COLO668 (cell line): ENCODE results near the gene SCG3.

Source experiments
- DNase-seq: peaks from one replicate; lab custom pipeline; 2025; ENCODE audit not compliant: unreplicated experiment; lab: John Stamatoyannopoulos, UW

Gene SCG3

GRCh38 chr15:51756482-51756881, 75.2 kb downstream of the SCG3 start:
- DNase-seq: no peak

- no peak for DNase-seq
Measured at GRCh38 chr15:51757450-51757849, 76.1 kb downstream of the SCG3 start.

- no peak for DNase-seq
Measured at GRCh38 chr15:51758645-51759044, 77.3 kb downstream of the SCG3 start.

GRCh38 chr15:51759557-51760070, 78.3 kb downstream of the SCG3 start:
- no peak for DNase-seq

GRCh38 chr15:51760805-51761204, 79.5 kb downstream of the SCG3 start:
- no peak for DNase-seq

- no peak for DNase-seq
Measured at GRCh38 chr15:51765751-51766150, 84.4 kb downstream of the SCG3 start.

- no peak for DNase-seq
Measured at GRCh38 chr15:51766341-51766740, 85.0 kb downstream of the SCG3 start.

- DNase-seq: no peak
Measured at GRCh38 chr15:51768018-51768417, 86.7 kb downstream of the SCG3 start.
